MM.1S (cell line): ENCODE results near the gene AFG3L2.

Experiments
- CTCF ChIP-seq: fragments of 300-600 bp; sonication (generic); IDR thresholded peaks from 2 replicates; pipeline ENCODE4 v1.5.1; 2016; ENCODE audit warnings: antibody characterized with exemption, low read length, mixed read lengths
- EZH2 ChIP-seq: fragments of 300-600 bp; sonication (generic); optimal IDR thresholded peaks from 2 replicates; pipeline ENCODE3; 2017; ENCODE audit warnings: low read depth, mild to moderate bottlenecking, antibody characterized with exemption, low read length, mixed read lengths

GRCh38 chr18:12307701-12308385, 69.2 kb downstream of the AFG3L2 start, which contains the start of gene TUBB6:
- TF ChIP-seq CTCF = no peak
- no peak for TF ChIP-seq EZH2
